GM18519 (cell line): ENCODE data around the gene BAIAP3.

ENCODE experiments used
- ATAC-seq: cut with Tn5 transposase; IDR thresholded peaks from one replicate; pipeline ENCODE4 v1.9.1; 2021; ENCODE audit warnings: mild to moderate bottlenecking, moderate library complexity; ENCODE audit not compliant: unreplicated experiment, low FRiP score

Gene BAIAP3

DNA sequence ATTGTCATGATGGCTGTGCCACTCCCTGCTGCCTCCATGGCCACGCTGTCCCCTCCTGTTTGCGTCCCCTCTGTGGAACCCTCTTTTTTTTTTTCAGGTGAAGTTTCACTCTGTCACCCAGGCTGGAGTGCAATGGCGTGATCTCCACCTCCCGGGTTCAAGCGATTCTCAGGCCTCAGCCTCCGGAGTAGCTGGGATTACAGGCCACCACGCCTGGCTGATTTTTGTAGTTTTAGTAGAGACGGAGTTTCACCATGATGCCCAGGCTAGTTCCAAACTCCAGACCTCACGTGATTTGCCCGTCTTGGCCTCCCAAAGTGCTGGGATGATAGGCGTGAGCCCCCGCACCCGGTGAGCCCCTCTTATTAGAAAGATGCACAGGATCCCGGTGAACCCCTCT, 35.0 kb upstream of the BAIAP3 start:
- no peak for ATAC-seq

DNA sequence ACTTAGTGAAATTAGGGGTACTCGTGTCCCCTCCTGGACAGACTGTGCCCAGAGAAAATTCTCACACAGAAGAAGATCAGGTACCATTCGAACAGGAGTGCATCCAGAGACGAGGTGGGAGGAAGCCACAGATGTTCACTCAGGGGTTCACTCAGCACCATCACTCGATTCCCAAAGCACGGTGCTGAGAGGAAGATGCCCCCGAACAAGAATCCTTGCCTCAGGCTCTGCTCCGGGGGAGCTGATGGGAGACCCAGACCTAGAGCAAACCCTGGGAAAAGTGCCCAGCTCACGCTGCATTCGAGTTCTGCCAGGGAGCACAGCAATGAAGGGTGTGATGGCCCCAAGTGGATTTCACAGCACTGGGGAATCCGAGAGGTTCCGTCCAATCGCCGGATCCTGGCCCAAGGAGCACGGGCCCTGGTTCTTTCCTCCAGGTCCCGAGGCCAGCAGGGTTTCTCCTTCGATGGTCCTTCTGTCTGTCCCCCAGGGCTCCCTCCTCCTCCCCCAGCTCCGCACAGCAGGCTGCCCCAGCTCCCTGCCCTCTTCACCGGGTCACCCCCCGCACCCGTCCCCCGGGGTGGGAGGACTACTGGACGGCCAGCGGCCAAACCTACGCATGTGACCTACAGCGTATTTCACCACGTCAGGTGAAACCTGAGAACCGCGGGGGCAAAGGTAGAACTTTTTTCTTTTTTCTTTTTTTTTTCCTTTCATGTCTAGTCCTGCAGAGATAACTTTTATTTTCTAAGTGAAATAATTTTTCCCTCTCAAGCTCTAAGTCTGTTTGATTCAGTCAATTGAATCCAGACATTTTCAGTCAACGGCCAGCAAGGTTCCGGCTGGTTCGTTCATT, 34.2 kb upstream of the BAIAP3 start:
- ATAC-seq = no peak

DNA sequence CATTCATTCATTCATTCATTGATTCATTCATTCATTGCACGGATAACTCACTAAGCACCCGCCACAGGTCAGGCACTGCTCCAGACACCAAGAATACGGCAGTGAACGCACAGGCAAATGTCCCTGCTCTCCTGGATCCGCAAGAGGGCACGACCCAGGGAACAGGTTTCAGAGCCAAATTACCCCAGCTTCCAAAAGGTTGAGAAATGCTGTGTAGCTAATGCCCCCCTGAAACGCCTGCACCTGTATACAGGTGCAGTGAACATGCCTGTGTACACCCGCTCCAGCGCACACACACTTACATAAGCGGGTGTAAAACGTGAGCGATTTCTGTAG, 33.6 kb upstream of the BAIAP3 start:
- no peak for ATAC-seq

DNA sequence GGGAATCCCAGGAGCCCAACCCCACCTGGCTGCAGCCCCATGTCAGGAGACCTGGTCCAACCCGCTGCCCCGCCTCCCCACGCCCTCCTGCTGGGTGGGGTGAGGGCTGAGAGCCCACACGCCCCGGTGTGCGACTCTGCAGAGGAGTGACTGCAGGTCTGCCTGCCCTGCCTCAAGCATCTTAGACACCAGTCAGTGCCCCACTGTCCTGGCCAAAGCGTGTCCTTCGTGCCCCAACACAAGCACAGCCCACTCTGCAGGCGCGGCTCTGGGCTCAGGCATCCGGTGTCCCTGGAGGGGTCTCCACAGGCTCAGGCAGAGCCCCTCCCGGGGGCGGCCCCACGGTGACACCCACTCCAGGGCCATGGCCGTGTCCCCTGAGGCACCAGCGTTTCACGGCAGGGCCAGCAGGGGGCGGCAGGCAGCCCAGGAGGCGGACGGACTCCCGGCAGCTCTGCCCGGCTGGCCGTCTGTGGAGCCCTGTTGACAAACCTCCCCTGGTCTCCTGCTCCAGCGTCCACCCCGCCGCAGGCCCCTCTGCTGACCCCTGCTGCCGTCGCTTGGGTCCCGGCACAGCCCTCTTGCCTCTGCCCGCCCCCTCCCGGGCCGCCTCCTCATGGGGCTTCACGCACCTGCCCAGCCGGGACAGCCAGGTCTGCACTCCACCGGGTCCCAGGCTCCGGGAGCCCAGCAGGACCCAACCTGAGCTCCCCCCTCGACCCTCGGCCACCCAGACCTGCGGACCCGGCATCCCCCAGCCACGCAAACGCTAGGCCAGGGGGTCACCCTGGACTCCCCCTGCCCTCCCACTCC, 32.6 kb upstream of the BAIAP3 start:
- no peak for ATAC-seq

DNA sequence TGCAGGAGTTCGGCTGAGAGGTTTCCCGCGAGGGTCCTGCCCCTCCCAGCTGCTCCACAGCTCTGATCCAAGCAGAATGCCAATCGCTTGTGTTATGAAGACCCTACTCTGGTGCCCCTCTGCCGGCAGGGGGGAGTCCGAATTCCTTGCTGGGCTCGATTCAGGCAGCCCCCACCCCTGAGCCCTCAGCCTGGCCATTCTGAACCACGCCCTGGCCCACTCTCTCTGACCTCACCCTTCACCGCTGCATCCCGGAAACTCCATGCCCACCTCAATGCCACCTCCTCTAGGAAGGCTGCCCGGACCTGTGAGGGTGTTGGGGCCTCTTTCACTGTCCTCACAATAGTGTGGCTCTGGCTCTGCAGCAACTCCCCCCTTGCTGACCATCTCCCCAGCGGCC, 31.9 kb upstream of the BAIAP3 start:
- no peak for ATAC-seq

DNA sequence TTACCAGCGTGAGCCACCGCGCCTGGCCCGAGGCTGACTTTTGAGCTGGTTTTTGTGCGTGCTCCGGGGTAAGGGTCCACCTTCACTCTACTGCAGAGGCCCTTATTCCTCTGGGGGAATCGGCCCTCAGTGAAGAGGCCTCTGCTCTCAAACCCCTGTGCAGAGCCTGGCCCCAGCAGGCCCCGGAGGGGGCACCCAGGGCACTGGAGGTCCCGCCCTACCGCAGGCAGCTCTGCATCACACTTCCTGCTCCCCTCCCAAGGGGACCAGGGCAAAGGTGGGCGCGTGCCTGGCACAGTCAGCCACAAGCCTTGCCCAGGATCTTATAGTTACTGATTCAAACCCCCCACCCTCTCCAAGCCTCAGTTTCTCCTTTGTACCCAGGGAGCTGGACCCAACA, 27.6 kb upstream of the BAIAP3 start:
- ATAC-seq = no peak

DNA sequence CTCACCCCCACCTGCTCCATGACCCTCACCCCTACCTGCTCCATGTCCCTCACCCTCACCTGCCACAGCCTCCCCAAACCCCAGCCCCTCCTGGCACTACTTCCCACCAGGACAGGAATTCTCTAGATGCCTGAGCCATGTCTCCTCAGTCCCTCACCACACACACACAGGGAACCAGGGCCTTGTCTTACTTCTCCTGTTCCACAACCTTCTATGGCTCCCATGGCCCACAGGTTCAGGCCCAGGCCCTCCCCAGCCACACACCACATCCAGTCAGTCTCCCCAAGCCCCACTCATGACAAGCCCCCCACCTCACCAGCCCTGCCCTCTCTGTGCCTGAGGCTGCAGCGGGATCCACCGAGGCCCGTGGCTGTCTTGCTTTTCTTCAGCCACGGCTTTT, 27.1 kb upstream of the BAIAP3 start:
- no peak for ATAC-seq

DNA sequence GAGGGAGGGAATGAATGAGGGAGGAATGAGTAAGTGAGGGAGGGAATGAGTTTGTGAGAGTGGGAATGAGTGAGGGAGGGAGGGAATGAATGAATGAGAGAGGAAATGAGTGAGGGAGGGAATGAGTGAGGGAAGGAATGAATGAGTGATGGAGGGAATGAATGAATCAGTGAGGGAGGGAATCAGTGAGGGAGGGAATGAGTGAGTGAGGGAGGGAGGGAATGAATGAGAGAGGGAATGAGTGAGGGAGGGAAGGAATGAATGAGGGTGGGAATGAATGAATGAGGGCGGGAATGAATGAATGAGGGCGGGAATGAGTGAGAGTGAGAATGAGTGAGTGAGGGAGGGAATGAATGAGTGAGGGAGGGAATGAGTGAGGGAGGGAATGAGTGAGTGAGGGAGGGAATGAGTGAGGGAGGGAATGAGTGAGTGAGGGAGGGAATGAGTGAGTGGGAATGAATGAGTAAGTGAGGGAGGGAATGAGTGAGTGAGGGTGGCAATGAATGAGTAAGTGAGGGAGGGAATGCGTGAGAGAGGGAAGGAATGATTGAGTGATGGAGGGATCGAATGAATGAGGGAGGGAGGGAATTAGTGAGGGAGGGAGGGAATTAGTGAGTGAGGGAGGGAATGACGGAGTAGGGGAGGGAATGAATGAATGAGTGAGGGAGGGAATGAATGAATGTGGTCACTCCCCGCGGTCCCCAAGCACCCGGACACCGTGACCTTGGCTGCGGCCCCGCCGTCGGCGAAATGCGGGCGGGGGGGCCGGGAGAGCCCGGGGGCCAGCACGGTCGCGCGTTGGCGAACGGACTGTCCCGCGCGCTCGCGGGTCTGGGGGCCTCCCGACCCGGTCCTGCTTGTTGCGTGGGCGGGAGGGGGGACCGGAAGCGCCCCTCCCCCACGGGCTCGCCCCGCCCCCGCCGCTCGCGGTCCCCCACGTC, 25.1 kb upstream of the BAIAP3 start:
- no peak for ATAC-seq

DNA sequence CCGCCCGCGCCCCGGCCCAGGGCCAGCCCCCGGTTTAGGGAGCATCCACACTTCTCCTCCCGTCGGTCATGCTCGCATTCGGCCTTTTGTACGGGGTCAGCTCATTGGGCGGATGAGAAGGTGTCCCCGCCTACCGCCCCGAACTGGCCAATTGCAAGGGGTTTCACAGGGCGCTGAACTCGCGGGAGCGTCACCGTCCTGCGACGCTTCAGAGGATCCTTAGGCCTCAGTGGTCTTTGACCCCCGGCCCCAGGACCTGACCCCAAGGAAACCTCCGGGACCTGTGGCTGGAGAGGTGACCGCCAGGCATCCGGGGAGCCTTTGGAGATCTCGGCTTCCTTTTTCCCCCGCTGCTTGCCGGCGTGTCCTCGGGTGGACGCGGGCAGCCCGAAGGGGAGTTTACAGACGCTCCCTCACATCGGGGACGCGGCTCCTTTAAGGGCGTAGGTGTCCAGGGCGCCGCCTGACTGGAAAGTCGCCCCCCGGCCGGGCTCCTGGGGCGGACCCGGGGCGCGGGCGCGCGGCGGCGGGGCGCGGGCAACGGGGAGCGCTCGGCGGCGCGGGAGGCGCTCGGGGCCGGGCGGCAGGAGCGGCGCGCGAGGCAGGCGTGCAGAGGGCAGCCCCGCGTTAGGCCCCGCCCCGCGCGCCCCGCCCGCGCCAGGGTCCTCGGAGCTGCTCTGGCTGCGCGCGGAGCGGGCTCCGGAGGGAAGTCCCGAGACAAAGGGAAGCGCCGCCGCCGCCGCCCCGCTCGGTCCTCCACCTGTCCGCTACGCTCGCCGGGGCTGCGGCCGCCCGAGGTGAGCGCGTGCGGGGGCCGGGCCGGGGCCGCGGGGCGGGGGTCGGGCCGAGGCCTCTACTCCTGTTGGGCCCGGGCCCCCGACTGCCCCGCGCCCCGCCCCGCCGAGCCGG, 24.2 kb upstream of the BAIAP3 start, which contains the start of gene UBE2I:
Gene UBE2I (plus strand): TSS at position 660 of the 909 bp plus-strand sequence. CDS start 4,395 bp downstream, outside the sequence.
- ATAC-seq = peak; percentile 37

DNA sequence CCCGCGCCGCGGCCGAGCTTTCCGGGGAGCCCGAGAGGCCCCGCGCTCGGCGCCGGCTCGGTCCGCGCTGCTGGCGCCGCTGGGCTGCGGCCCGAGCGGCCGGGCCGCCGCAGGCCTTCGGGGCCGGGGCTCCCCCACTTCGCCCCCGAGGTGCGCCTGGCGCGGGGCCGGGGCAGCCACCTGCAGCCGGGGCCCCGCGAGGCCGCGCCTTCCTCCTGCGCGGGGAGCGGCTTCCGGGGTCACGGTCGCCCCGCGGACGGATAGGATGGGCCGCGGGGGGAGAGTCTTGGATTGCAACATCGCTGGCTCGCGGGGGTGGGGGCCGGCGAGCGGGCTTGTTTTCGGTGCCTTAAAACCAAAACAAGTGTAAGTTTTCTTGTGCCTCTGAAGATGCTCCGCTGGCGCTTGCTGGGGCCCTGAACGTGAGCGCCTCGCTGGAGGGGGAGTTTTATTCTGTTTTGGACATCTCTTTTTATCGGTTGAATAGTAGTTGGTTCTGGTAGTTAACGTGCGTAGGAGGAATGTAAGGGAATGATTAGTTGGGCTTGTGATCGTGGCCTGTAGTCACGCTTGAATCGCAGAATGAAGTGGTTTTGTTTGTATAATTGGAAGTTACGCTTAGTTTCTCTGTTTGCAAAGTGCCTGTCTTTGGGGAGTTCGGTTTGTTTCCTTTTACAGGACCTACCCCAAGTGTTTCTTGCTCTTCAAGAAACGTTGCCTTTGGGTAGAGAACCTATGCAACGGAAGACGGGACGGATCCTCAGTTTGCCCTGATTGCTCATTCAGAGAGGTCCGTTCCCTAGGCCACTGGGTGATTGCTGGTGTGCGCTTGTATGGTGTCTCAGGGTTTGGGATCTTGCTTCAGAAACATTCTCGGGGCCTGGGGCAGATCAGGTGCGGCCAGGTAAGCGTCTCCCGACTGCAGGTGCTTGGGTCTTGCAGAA, 23.3 kb upstream of the BAIAP3 start:
- no peak for ATAC-seq

DNA sequence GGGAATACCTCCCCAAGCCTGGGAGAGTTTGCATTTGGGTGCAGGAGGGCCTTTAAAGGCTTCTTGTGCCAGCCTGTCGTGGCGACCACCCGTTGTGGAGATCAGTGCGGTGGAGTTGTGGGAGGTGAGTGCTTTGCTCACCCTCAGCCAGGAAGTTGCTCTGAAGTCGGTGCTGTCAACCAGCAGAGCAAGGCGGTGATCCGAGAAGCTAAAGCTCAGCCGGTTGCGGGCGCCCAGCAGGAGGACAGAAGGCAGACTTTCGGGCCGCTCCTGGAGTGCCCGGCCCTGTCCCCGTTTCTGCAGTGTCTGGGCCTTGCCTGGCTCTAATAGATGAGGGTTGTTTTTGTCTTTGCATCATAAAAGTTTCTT, 22.6 kb upstream of the BAIAP3 start:
- ATAC-seq = no peak

DNA sequence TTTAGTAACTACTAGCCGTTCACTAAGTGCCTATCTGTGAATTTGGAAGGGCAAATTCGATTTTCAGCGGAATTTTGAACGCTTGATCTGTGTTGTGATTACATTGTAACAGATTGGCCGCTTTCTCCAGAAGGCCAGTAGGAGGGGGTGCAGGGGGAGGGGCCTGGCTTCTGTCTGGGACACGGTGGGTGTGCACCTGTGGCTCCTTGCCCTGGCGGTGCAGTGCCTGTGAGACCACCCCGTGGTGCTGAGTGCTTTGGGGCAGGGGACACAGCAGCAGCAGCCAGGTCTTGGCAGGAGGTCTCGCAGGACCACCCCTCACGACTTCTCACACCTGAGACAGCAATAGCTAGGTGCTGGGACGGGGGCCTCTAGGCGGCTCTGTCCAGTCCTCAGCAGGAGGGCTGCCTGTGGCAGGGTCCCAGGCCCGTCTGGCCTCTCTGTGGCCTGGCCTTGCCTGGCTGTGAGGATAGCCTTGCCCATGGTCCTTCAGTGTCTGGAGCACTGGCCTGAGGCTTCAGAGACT, 22.2 kb upstream of the BAIAP3 start:
- ATAC-seq = no peak

DNA sequence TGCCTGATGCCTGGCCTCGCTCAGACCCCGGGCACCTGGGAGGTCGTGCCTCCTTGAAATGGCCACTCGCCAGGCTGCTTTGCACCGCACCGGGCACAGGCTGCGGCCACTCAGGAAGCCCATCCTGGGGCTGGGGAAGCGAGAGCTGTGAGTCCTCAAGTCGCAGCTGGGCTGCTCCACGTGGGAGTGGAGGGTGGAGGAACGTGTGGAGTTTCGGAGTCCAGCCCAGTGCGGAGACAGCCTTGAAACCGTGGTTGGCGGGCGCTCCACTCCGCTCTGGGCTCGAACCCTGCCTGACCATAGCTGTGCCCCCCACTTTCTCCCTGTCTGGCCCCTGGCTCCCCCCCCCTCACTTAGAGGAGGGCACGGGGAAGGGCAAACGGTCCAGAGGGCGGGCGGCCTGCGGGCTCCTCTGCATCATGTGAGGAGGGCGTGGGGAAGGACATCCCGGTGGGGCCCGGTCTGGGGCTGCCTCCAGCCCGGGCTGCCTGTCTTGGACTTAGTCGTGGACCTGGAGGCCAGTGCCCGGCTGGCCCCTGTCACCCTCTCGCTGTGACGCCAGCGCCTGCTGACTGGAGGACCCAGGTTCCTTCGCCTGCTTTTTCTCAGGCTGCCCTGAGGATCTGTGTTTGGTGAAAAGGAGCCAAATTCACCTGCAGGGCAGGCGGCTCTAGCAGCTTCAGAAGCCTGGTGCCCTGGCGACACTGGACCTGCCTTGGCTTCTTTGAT, 21.5 kb upstream of the BAIAP3 start:
- ATAC-seq = no peak

DNA sequence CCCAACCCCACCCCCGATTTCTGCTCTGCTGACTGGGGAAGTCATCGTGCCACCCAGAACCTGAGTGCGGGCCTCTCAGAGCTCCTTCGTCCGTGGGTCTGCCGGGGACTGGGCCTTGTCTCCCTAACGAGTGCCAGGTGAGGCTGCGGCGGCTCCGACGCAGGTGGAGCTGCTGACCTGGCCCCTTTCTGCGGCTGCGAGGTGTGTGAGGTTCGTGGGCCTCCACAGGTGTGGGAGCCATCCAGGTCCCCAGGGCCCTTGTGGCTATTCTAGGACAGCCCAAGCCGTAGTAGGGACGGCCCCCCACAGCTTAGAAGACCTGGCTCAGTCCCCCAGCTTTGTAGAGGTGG, 21.0 kb upstream of the BAIAP3 start:
- ATAC-seq = no peak

DNA sequence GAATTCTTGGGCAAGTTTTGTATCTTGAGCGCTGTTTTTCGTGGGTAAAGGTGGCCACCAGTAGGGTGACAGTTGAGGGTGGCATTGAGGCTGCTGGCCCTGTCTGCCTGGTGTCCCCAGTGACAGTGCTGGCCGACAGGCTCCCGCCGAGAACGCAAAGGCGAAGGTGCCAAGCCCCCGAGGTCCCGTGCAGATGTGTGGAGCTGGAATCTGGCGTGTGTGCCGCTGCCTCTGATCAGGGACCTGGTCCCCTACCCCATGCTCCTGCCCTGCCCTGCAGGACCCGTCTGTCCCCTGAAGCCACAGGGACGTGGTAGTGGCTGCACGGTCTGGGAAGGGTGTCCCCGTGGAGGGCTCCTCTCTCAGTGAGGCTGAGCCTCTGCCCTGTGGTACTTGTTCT, 20.5 kb upstream of the BAIAP3 start:
- ATAC-seq = no peak

DNA sequence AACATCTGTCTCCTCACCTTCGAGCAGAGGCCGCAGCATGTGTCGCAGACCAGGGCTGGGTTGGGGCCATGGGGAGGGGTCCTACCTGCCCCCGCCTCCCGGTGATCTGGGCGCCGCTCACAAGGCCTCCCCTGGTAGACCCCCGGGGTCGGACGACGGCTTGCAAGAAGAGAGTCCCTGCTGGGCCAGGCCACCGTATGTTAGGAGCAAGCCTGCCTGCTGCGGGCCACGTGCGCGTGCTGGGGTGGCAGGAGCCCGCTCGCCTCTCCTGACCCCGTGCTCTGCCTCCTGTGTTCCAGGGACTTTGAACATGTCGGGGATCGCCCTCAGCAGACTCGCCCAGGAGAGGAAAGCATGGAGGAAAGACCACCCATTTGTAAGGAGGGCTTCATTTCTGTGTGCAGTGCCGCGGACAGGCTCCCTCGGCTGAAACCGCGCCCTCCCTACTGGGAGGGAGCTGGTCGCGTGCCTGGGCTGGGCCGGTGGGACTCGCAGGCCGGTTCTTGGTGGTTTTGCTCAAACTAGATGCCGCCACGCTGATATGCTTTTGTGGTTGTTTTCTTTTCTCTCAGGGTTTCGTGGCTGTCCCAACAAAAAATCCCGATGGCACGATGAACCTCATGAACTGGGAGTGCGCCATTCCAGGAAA, 19.6 kb upstream of the BAIAP3 start:
- ATAC-seq = no peak

DNA sequence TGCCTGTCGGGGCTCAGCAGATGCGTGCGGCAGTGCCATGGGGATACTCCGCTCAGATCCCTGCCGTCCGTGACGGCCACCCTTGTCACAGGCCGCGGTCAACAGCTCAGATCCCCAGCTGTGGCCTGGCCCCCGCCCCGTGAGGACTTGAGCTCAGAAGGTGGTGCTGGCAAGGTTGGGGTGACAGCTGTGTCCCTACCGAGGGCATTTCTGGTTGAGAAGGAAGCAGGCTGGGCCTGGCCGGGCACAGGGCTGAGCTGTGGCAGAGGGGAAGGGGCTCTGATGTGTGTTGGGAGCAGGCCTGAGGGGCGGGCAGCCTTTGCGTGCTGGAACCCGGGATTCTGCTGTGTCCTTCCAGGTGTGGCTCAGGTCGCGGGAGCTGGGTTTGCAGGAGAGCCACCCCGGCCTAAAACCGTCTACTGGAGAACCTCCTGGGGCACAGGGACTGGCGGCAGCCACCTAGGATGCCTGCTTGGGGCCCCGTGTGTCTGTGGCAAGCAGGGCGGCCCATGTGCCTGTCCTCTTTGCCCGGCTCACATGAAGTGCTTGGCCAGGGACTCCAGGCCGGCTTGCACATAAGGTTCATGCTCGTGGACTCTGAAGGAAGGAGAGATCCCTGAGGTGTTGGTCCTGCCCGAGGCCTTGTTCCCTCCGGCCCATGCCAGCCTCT, 18.9 kb upstream of the BAIAP3 start:
- no peak for ATAC-seq
